Measurements from ENCODE around the gene CDK6.
"Not testable (repeated sequence)": the region's sequence is repeated elsewhere in the genome, so short reads cannot be mapped to it uniquely, and the experiment has no call there.

The CDK6 gene

GRCh38 chr7:92836489-92836999 lies at the start of gene CDK6:
Gene CDK6 (minus strand): TSS chr7:92836573. CDS start chr7:92833323, 3,250 bp downstream.
- no peak for DNase-seq

GRCh38 chr7:92886039-92886438 lies 49.7 kb upstream of the CDK6 start:
- not testable (repeated sequence) for DNase-seq

- DNase-seq = no peak
Measured at GRCh38 chr7:92884218-92884617, 47.8 kb upstream of the CDK6 start.

GRCh38 chr7:92882760-92883159 lies 46.4 kb upstream of the CDK6 start:
- no peak for DNase-seq

GRCh38 chr7:92881091-92881485 lies 44.7 kb upstream of the CDK6 start:
- no peak for DNase-seq

GRCh38 chr7:92880212-92881090 lies 44.1 kb upstream of the CDK6 start:
- DNase-seq = no peak

GRCh38 chr7:92877367-92877766 lies 41.0 kb upstream of the CDK6 start:
- DNase-seq = no peak

- no peak for DNase-seq
Measured at GRCh38 chr7:92876836-92877235, 40.5 kb upstream of the CDK6 start.

GRCh38 chr7:92875719-92876118 lies 39.3 kb upstream of the CDK6 start:
- no peak for DNase-seq

- no peak for DNase-seq
Measured at GRCh38 chr7:92875173-92875572, 38.8 kb upstream of the CDK6 start.

GRCh38 chr7:92874567-92874966 lies 38.2 kb upstream of the CDK6 start:
- no peak for DNase-seq

- DNase-seq = no peak
Measured at GRCh38 chr7:92873776-92874175, 37.4 kb upstream of the CDK6 start.

- no peak for DNase-seq
Measured at GRCh38 chr7:92872701-92873100, 36.3 kb upstream of the CDK6 start.

GRCh38 chr7:92868683-92869293 lies 32.4 kb upstream of the CDK6 start:
- no peak for DNase-seq

GRCh38 chr7:92864169-92864568 lies 27.8 kb upstream of the CDK6 start:
- not testable (repeated sequence) for DNase-seq

- no peak for DNase-seq
Measured at GRCh38 chr7:92856436-92856835, 20.1 kb upstream of the CDK6 start.

- no peak for DNase-seq
Measured at GRCh38 chr7:92854501-92855238, 18.3 kb upstream of the CDK6 start.

GRCh38 chr7:92851732-92852131 lies 15.4 kb upstream of the CDK6 start:
- no peak for DNase-seq

GRCh38 chr7:92850516-92850915 lies 14.1 kb upstream of the CDK6 start:
- no peak for DNase-seq

GRCh38 chr7:92849322-92849721 lies 12.9 kb upstream of the CDK6 start:
- no peak for DNase-seq

GRCh38 chr7:92848851-92849250 lies 12.5 kb upstream of the CDK6 start:
- no peak for DNase-seq

- no peak for DNase-seq
Measured at GRCh38 chr7:92848441-92848840, 12.1 kb upstream of the CDK6 start.

GRCh38 chr7:92847305-92847704 lies 10.9 kb upstream of the CDK6 start:
- no peak for DNase-seq

GRCh38 chr7:92845736-92846135 lies 9.4 kb upstream of the CDK6 start:
- no peak for DNase-seq
